ENCODE data around the gene ABAT.
A peak's percentile ranks its signal among the peaks of the same experiment; 100 is the strongest.

Gene ABAT

DNA sequence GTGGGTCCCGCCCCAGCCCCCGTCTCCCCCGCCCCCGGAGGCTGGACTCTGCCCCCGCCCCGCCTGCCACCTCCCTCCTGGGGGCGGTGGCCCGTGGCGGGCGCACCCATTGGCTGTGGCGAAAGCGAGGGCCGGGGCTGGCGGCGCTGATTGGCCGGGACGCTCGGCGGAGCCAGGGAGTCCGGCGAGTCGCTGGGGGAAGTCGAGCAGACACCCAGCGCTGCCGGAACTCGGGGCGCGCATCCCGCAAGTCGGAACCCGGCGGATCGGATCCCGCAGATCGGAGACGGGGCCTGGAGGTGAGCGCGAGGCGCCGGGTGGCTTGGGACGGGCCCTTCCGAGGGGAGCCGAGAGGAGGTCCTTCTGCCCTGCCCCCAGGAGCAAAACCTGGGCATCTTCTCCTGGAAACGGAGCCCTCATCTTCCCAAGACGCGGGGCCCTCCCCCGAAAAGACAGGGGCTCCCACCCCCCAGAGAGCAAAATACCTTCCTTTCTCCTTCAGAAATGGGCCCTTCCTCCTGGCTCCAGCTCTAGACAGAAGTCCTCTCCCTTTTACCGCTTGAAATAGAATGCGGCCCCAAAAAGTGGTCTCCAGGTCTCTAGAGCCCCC, at the start of gene ABAT:
TSS of gene ABAT (plus strand) at position 205 of the 610 bp plus-strand sequence. CDS start 61,123 bp downstream, outside the sequence.
- peak; percentile 69 for DNase-seq (ENCODE audit: low read depth)

DNA sequence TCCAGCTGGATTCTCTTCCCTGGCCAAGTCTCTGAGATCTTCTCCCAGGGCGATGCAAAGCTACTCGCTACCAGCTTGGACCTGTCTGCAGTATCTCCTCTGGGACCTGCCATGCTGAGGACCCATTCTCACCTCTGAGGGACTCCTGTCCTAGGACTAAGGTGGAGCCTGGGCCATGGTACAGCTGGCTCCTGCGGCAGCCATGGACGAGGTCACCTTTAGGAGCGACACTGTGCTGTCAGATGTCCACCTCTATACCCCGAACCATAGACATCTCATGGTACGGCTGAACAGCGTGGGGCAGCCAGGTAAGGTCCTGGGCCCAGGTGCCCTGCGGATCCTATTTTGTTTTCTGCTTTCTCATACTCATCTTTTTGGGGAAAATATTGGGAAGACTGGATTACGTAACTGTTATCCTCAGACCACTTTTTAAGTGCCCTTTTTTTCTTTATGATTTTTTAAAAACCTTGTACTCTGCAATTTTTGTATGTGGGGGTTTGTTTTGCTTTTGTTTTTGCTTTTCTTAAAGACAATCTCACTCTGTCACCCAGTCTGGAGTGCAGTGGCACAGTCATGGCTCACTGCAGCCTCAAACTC, 48.8 kb upstream of the ABAT start:
- DNase-seq (ENCODE audit: low read depth) = no peak

DNA sequence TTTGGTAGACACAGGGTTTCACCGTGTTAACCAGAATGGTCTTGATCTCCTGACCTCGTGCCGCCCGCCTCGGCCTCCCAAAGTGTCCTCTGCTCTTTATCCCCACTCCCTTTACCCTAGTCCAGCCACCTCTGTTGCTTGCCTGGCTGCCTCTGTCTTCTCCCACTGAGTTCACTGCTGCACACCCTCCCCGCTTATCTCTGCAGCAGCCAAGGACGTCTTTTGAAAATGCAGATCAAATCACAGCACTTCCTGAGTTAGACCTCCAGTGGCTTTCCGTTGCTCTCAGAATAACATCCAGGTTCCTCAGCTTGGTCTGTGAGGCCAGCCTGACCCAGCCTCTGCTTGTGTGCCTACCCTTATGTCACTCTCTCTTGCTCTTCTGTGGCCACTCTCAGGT, 47.5 kb upstream of the ABAT start:
- no peak for DNase-seq (ENCODE audit: low read depth)

DNA sequence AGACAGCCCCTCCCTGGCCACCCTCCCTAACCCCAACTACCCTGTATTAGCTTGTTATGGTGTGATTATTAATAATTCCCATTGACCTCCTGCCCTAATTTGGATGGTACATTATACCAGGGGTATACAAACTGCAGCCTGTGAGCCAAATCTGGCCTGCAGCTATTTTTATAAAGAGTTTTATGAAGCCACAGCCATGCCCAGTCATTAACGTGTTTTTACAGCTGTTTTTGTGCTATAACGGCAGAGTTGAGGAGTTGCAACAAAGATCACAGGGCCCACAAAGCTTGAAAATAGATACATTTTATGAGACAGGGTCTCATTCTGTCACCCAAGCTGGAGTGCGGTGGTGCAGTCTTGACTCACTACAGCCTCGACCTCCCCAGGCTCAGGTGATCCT, 47.0 kb upstream of the ABAT start:
- no peak for DNase-seq (ENCODE audit: low read depth)

DNA sequence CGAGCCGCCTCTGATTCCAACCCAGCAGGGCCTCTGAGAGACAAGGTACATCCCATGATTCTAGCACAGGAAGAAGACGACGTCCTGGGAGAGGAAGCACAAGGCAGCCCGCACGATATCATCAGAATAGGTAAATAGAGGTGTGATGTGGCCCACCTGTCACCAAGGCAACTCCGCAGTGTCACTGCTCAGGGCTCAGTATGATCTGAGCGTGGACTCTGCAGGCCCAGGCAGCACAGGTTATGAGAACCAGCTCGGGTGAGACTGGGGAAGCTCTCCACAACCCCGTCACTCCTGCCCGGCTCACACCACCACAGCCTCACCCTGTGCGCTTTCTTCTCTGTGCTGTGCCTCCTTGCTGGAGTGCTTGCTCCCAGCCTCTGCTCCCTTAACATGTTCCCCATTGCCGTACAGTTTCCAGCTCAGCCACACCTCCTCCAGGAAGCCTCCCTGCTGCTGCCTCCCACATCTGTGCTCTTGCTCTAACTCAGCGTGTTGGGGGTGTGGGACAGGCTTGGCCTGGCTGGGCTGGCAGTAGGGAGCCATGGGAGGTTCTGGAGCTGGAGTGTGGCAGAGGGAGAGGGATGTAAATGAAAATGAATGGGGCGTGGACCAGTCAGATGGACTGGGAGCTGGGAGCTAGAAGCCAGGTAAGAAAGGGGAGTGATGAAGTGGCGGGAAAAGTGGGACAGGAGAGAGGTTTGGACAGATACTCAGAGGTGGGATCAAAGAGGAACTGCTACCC, 45.3 kb upstream of the ABAT start:
- DNase-seq (ENCODE audit: low read depth) = no peak

DNA sequence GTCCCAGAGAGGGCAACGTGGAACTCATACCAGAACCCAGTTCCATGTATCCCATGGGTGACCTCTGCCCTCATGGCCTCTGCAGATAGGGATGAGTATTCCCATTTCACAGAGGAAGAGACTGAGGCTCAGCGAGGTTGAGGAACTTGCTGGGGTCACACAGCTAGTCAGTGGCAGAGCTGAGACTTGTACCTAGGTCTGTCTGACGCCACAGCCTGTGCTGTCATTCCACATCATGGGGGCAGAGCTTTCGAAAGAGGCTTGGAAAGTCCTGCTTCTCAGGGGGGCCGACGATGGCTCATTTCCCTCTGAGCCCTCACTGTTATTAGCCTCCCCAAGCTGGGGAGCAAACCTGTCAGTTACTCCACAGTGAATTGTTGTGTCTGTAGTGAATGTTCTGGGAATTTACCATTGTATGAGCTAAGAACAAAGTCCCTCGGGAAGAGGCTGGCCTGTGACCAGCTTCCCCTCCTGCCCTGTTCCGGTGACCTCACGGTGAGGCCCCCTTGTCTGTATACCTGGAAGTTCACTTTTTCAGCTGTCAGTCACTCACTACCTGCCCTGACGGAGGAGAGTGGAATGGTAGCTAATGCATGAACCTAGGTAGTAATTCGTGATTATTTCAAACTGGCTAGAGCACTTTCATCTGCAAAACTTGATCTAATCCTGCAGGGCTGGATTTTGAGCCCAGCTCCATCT, 44.0 kb upstream of the ABAT start:
- no peak for DNase-seq (ENCODE audit: low read depth)

DNA sequence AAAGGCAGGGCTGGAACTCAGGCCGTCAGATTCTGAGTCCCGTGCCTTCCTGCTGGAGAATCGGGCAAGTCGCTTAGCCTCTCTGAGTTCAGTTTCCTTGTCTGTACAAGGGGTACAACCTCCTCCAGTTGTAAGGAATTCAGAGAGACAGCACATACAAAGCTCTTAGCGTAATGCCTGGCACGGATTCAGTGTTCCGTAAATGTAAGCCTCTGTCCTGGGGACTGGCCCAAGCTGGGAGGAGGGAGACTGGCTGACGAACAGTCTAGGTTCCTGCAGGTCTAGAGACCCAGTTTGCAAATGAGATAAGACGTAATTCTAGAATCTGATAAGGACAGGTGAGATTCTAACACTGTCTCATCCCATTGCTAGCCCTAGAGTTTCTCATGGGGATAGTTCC, 43.0 kb upstream of the ABAT start:
- DNase-seq (ENCODE audit: low read depth) = no peak

DNA sequence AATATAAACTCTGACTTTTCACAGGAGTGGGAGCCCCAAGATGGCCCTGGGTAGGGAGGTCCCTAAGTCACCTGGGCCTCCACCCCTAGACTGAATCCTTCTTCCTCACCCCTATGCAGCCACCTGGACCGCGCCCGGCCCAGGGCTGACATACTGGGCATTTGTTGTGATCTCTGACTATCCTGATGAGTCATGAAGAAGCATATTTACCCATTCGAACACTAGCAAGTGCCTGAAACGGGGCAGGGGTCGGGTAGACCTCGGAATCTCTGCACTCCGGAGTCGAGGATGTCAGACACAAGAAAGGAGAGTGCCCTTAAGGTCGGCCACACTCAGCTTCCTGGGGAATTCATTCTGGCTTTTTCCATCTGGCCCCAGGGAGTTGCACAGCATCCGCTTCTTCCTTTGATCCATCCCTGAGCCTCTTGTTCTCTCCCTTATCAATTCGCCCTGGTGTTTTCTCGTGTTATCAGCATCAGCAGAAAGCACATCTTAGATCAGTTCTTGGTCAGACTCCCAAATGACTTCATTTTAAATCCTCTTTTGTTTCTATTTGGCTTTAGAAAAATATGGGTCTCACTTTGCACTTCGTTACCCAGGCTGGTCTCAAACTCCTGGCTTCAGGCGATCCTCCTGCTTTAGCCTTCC, 42.5 kb upstream of the ABAT start:
- no peak for DNase-seq (ENCODE audit: low read depth)

DNA sequence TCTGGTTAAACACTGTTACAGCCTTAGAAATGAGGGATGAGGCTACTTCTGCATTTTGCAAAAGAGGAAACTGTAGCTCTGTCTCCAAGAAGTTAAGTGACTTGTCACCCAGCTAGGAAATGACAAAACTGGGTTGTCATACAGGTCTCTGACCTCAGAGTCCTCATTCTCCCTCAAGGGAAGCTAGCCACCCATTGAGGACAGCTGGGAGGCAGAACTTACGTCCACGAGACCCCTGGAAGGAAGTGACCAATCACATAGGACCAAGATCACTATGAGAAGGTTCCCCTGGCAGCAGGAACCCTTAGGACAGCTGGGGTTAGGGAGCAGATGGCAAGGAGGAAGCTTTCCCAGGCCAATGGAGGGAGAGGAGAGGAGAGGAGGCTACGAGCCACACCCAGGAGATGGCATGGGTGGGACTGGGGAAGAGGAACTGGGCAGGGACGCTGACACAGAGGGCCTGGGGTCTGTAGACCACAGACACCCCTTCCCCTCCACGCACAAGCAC, 41.7 kb upstream of the ABAT start:
- DNase-seq (ENCODE audit: low read depth) = no peak

DNA sequence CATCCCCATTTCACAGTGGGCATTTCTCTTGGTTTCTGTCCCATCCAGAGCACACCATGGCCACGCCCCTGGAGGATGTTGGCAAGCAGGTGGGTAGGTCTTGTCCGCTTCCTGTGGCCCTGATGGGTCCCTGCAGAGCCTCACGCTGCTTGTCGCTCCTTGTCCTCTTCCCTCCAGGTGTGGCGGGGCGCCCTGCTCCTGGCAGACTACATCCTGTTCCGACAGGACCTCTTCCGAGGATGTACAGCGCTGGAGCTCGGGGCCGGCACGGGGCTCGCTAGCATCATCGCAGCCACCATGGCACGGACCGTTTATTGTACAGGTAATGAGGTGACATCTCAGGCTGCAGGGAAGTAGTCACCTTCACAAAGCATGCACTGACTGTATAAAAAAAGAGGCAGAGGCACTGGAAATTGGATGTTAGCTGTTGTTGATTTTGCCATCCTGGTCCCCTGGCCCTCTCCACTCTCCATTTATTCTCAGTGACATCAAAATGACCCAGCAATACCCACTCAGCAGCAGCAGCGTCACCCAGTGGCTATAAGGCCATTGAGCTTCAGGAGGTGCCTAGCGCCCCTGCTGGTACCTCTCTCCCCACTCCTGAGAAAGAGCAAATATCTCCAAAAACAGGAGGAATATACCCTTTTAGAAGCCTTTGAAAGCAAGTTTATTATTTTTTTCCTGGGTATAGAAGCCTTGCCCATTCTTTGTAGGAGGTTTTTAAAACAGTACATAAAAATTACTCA, 39.3 kb upstream of the ABAT start:
- DNase-seq (ENCODE audit: low read depth) = no peak

DNA sequence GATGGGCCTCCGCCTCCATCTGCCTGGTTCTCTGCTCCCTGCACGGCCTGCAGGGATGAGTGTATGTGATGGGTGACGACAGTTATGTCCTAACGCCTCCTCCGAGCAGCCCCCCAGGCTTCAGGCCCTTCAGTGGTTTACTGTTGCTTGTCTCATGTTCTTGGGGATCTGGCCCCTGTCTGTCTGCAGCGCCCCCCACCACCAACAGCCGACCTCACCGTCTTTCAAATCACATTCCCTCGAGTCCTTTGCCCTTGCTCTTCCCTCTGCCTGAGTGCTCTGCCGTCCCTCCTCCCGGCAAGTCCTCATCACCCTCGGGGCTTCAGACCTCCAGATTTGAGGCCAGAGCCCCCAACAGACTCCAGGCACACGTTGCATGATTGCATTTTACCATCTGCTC, 34.7 kb upstream of the ABAT start:
- DNase-seq (ENCODE audit: low read depth) = no peak

DNA sequence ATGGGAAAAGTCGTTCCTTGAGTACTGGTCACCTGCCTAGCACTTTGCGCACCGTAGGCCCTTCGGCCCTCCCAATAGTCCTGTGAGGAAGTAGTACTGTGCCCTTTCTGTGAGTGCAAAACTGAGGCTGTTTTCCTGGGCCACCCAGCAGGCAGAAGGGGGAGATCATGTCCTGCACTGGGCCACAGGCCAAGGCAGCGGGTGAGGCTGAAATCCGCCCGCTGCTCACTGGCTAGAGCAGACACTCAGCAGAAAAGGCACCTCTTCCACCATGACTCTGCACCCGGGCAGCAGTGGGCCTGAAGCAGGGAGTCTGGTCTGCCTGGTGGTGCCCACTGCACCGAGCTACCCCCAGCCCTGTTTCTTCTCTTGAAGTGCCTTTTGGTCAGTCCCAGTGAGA, 32.7 kb upstream of the ABAT start:
- no peak for DNase-seq (ENCODE audit: low read depth)

DNA sequence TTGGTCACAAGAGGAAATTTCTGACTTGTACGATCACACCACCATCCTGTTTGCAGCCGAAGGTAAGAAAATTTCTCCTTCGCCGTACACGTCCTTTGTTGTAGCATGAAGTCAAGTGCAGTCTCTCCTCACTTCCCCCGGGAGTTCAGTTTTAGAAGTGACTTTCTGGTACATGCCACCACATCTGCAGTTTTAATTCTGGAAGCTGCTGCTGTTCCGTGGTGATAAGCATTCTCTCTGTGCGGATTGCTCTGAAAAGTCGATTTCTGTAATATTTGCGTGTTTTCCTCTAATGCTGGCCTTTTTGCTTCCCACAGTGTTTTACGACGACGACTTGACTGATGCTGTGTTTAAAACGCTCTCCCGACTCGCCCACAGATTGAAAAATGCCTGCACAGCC, 32.3 kb upstream of the ABAT start:
- DNase-seq (ENCODE audit: low read depth) = no peak

DNA sequence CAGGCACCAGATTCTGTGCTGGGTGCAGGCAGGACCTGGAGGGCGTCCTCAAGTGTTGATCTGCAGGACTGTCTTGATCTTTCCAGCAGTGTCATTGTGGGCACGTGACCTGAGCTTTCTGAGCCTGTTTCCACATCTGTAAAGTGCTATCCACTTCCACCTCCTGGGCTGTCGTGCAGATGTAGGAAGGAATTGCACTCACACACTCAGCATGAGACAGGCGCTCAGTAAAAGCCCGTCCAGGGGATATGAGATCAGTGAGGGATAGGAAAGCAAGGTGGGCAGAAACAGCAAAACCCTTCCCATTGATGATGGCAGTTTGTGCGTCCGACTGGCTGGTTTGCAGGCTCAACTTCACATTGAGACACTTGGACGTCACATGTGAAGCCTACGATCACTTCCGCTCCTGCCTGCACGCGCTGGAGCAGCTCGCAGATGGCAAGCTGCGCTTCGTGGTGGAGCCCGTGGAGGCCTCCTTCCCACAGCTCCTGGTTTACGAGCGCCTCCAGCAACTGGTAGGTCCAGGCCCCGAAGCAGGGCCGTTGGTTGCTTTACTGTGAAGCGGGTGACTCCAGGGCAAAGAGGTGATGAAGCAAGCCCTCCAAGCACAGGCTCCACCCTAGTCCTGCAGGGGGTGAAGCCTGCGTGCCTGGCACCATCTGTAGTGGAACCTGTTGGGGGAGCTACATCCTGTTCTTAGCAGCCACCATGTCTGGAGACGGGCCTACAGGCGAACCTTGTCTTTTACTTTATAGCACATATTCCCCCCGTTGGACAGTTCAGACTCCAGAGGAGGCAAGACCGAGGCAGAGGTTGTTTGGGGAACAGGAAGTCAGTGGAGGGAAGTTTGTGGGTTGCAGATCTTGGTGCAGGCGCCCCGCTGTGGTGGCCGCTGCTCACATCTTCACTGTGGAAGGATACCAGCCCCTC, 29.9 kb upstream of the ABAT start:
- DNase-seq (ENCODE audit: low read depth) = no peak

DNA sequence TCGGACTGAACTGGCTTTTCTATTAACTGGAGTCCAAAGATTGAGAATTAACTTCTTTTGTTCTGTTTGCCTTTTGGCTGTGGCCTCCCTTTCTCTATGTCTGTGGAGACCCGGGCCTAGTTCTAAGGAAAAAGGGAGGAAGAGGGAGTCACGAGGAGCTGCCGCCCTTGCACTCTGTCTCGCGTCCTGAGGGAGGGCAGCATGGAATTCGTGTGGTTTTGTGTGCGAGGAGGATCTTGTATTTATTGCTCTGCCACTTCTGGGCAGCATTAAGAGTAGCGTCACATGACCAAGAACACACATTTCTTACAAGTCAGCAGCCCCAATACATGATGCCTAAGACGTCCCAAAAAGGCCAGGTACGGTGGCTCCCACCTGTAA, 29.3 kb upstream of the ABAT start:
- DNase-seq (ENCODE audit: low read depth) = no peak

DNA sequence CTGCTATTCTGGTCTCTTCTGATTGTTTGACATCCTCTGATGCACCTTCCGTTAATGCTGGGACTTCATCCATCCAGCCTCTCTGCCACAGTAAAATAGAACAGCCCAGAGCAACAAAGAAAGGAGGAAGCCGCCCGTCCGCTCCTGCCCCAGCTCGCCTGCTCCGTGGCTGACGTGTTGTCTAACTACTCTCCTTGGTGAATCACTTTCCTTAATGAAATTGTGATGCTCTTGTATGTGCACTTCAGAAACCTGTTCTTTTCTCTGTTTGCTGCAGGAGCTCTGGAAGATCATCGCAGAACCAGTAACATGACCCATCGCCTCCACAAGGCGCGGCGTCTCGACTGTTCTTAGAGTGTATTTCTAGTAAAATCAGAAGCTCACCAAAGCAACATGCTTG, 28.6 kb upstream of the ABAT start:
- no peak for DNase-seq (ENCODE audit: low read depth)

DNA sequence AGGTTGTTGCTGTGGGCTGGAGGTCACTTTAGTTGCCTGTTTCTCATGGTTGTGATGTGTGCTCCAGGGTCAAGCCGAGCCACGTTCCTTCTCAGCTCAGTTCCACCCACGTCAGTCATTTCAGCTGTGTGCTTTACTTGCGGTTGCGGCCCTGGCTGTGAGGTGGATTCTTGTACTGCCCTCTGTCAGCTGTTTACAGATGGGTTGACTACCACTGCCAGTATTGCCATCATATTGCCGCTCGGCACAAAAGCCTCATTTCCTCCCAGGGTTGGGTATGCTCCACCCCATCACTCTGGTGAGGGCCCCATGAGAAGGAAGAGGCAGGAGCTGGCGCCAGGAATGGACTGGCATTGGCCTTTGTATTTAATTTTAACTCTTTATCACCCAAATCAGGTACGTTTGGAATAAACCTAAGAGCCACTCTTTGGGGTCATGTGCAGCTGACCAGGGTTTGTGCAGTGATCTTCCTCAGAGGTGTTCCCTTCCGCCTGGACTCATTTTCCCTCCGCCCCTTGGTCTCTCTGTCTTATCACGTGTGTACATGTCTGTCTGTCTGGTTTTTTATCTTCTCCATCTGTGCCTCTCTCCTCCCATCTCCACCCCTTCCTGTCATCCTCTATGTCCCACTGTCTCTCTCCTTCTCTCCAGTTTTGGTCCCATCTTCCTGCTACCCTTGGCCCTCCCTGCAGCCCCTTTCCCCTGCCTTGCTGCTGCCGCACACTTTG, 27.9 kb upstream of the ABAT start:
- DNase-seq (ENCODE audit: low read depth) = no peak

DNA sequence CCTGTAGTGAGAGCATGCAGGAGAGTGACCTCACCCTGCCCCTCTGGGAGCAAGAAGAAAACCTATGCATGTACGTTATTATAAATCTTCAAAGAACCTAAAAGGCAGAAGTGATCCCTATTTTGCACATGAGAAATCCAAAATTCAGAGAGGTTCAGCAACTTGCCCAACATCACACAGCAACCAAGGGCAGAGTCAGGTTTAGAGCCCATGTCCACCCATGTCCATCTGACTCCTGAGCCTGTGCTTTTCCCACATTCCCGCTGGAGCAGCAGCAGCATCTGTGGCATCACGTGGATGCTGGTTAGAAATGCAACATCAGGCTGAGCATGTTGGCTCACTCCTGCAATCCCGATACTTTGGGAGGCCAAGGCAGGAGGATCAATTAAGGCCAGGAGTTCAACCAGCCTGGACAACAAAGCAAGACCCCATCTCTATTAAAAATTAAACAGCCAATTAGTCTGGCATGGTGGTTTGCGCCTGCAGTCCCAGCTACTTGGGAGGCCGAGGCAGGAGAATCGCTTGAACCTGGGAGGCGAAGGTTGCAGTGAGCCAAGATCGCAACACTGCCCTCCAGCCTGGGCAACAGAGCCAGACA, 26.6 kb upstream of the ABAT start:
- no peak for DNase-seq (ENCODE audit: low read depth)

DNA sequence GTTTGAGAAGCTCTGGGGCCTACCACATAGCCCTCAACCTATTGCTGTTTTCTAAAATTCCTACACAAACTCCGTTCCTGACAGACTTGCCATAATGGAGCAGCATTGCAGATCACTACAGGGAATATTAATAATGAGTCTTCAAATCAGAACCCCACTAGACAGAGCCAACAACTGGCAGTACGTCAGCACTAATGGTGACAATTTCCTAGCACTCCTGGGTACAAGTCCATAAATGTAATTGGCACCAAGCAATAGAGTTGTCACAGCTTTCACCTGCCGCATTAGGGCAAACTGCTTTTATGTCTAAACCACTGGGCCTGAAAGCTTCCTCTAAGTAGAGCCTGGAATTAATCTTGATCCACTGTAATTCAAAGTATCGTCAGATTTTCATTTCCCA, 25.5 kb upstream of the ABAT start:
- DNase-seq (ENCODE audit: low read depth) = no peak
